HEK293 (cell line): ENCODE data around the gene SNTG2.

Experiments
- CTCF ChIA-PET: fragments of 350-600 bp; formaldehyde crosslinking; extraction: SDS; loops from one replicate; lab custom pipeline; 2021; ENCODE audit warnings: antibody characterized with exemption; lab: Yijun Ruan, JAX
- POLR2A ChIA-PET: fragments of 300-600 bp; formaldehyde crosslinking; extraction: SDS; loops from one replicate; lab custom pipeline; 2020; ENCODE audit warnings: antibody characterized with exemption, inconsistent platforms; lab: Yijun Ruan, JAX
- H3K27ac ChIP-seq: fragments of 200-500 bp; sonication (Bioruptor generic); 2 replicates; pipeline ENCODE4 v1.5.1; 2014; ENCODE audit warnings: low read depth, low read length, control low read depth, inconsistent platforms; ENCODE audit errors: extremely low read depth
- H3K36me3 ChIP-seq, 2 experiments: fragments of 200-500 bp in 1 of 2; sonication (Bioruptor generic) in 1 of 2; 1 replicate in 1 of 2; 2 replicates in 1 of 2; pipeline ENCODE4 v1.5.1; 2014 to 2017; ENCODE audit warnings: inconsistent platforms in 2 of 2, low read length in 2 of 2; ENCODE audit not compliant: control insufficient read depth in 2 of 2, insufficient read depth in 1 of 2
- H3K4me1 ChIP-seq: fragments of 200-500 bp; sonication (Bioruptor generic); 2 replicates; pipeline ENCODE4 v1.5.1; 2014; ENCODE audit warnings: mild to moderate bottlenecking, low read length, inconsistent platforms; ENCODE audit not compliant: control insufficient read depth, insufficient read depth
- H3K4me3 ChIP-seq: 2 replicates; pipeline ENCODE4 v1.5.1; 2011; ENCODE audit warnings: low read depth, mild to moderate bottlenecking, control low read depth, low read length, moderate library complexity
- H3K9me3 ChIP-seq: fragments of 200-500 bp; sonication (Bioruptor generic); 2 replicates; pipeline ENCODE4 v1.5.1; 2014; ENCODE audit warnings: low read depth, low read length, inconsistent platforms; ENCODE audit not compliant: control insufficient read depth, insufficient read depth
- KLF1 ChIP-seq: fragments of 450-650 bp; formaldehyde crosslinking; IDR thresholded peaks from 2 replicates; pipeline ENCODE4 v1.5.1; 2016; ENCODE audit warnings: missing biosample characterization, missing genetic modification characterization
- KLF10 ChIP-seq: fragments of 450-650 bp; IDR thresholded peaks from 2 replicates; pipeline ENCODE4 v1.5.1; 2018; ENCODE audit warnings: missing biosample characterization, mild to moderate bottlenecking, missing genetic modification characterization
- MEIS1 ChIP-seq: sonication (generic); formaldehyde crosslinking; IDR thresholded peaks from 2 replicates; pipeline ENCODE4 v1.8.1; 2022; ENCODE audit warnings: missing genetic modification reagents, mild to moderate bottlenecking, borderline replicate concordance
- ZNF169 ChIP-seq: fragments of 450-650 bp; formaldehyde crosslinking; IDR thresholded peaks from 2 replicates; pipeline ENCODE4 v1.5.1; 2016; ENCODE audit warnings: missing biosample characterization, missing genetic modification characterization
- ZNF19 ChIP-seq: fragments of 450-650 bp; formaldehyde crosslinking; IDR thresholded peaks from 2 replicates; pipeline ENCODE4; 2016; ENCODE audit warnings: missing biosample characterization, missing genetic modification characterization, low read depth
- ZNF26 ChIP-seq: fragments of 450-650 bp; formaldehyde crosslinking; IDR thresholded peaks from 2 replicates; pipeline ENCODE4 v1.5.1; 2016; ENCODE audit warnings: missing biosample characterization, missing genetic modification characterization
- ZNF341 ChIP-seq: fragments of 450-650 bp; formaldehyde crosslinking; IDR thresholded peaks from 2 replicates; pipeline ENCODE4; 2016; ENCODE audit warnings: low read depth, missing biosample characterization, missing genetic modification characterization
- ZNF423 ChIP-seq: fragments of 450-650 bp; formaldehyde crosslinking; IDR thresholded peaks from 2 replicates; pipeline ENCODE4 v1.5.1; 2016; ENCODE audit warnings: missing biosample characterization, missing genetic modification characterization
- ZNF449 ChIP-seq: fragments of 450-650 bp; formaldehyde crosslinking; IDR thresholded peaks from 2 replicates; pipeline ENCODE4 v1.5.1; 2017; ENCODE audit warnings: missing biosample characterization, mild to moderate bottlenecking, missing genetic modification characterization, moderate library complexity
- ZNF677 ChIP-seq: fragments of 450-650 bp; IDR thresholded peaks from 2 replicates; pipeline ENCODE4 v1.5.0; 2018; ENCODE audit warnings: missing biosample characterization, mild to moderate bottlenecking, missing genetic modification characterization, moderate library complexity
- ZXDB ChIP-seq: fragments of 450-650 bp; formaldehyde crosslinking; IDR thresholded peaks from 2 replicates; pipeline ENCODE4 v1.5.1; 2016; ENCODE audit warnings: missing biosample characterization, missing genetic modification characterization
- TF ChIP-seq, protein P1 (sequence below): fragments of 450-650 bp; formaldehyde crosslinking; IDR thresholded peaks from 2 replicates; pipeline ENCODE4 v1.5.1; 2016; ENCODE audit warnings: missing biosample characterization, missing genetic modification characterization
- TF ChIP-seq, protein P2 (sequence below): fragments of 450-650 bp; formaldehyde crosslinking; IDR thresholded peaks from 2 replicates; pipeline ENCODE4 v1.5.1; 2016; ENCODE audit warnings: missing biosample characterization, missing genetic modification characterization, borderline replicate concordance
- TF ChIP-seq, protein P3 (sequence below): fragments of 450-650 bp; formaldehyde crosslinking; IDR thresholded peaks from 2 replicates; pipeline ENCODE4 v1.5.1; 2016; ENCODE audit warnings: missing biosample characterization, missing genetic modification characterization, borderline replicate concordance

The SNTG2 gene

GRCh38 chr2:1371082-1371481, 420.4 kb downstream of the SNTG2 start (continued):
- TF ChIP-seq ZNF449 (tag by site-specific recombination) (no peak), ZNF19 (tag by site-specific recombination) (no peak), ZNF26 (tag by site-specific recombination) (no peak), KLF10 (no peak), ZNF341 (tag by site-specific recombination) (no peak)
- TF ChIP-seq, protein P1, sequence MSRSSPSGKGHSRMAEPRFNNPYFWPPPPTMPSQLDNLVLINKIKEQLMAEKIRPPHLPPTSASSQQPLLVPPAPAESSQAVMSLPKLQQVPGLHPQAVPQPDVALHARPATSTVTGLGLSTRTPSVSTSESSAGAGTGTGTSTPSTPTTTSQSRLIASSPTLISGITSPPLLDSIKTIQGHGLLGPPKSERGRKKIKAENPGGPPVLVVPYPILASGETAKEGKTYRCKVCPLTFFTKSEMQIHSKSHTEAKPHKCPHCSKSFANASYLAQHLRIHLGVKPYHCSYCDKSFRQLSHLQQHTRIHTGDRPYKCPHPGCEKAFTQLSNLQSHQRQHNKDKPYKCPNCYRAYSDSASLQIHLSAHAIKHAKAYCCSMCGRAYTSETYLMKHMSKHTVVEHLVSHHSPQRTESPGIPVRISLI (tag by site-specific recombination): no peak

DNA sequence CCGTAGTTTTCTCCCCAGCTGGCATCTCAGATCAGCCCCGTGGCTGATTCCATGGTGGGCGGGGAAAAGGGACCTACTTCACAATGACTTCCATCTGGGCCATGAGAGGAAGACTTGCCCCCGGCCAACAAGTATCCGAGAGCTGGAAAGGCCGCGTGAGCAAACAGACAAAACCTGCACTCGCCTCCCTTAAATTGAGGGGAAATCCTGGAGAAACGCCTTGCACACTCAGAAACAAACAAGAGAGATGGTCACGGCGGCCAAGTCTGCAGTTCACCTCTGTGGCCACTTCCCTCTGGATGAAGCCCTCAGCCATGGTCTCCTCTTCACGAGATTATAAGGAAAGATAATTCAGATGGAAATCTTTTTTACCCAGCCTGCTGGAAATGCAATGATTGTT, 423.2 kb downstream of the SNTG2 start:
- no peak overlapping the region for H3K27ac ChIP-seq
- no peak overlapping the region for H3K4me3 ChIP-seq
- POLR2A ChIA-PET: no interaction called here
- H3K9me3 ChIP-seq: no peaks in the 10 kb centered on the region
- H3K36me3 ChIP-seq: no peaks in the 10 kb centered on the region
- CTCF ChIA-PET: interaction anchor here (0.6 kb wide), 1 partner anchor 58 kb away, joined by 3 read pairs; no protein-coding TSS in a partner anchor
- no peaks in the 10 kb centered on the region for H3K4me1 ChIP-seq
- TF ChIP-seq ZNF677: no peak
- TF ChIP-seq, protein P2, sequence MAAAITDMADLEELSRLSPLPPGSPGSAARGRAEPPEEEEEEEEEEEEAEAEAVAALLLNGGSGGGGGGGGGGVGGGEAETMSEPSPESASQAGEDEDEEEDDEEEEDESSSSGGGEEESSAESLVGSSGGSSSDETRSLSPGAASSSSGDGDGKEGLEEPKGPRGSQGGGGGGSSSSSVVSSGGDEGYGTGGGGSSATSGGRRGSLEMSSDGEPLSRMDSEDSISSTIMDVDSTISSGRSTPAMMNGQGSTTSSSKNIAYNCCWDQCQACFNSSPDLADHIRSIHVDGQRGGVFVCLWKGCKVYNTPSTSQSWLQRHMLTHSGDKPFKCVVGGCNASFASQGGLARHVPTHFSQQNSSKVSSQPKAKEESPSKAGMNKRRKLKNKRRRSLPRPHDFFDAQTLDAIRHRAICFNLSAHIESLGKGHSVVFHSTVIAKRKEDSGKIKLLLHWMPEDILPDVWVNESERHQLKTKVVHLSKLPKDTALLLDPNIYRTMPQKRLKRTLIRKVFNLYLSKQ (tag by site-specific recombination): no peak

- no peaks in the 10 kb centered on the region for H3K36me3 ChIP-seq
- ChIA-PET POLR2A (no interaction called here), CTCF (interaction anchor here (0.6 kb wide), 1 partner anchor 57 kb away, joined by 3 read pairs; no protein-coding TSS in a partner anchor)
- no peak for TF ChIP-seq MEIS1 (CRISPR knock-in tag)
- no peaks in the 10 kb centered on the region for H3K4me1 ChIP-seq
- no peak overlapping the region for H3K27ac ChIP-seq
- H3K4me3 ChIP-seq: no peak overlapping the region
- H3K9me3 ChIP-seq: no peaks in the 10 kb centered on the region
Observed at GRCh38 chr2:1374287-1374686, 423.6 kb downstream of the SNTG2 start.

DNA sequence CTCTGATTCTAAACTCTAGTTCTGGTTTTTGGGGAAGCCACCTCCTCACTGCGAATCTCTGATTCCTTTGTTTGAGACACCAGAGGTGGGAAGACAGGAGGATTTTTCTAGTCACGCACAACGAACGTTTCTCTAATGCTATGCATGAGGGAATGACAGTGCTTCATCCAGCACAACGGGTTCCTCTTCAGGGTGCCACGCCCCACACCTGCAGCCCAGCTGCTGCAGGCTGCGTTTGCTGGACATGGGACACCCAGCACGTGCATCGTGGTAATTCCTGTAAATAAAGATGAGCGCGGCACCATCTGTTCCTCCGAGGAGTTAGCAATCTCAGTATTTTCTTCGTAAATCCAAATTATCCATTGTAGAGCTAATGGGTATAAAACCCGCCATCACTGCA, 425.1 kb downstream of the SNTG2 start:
- no peaks in the 10 kb centered on the region for H3K36me3 ChIP-seq
- no peaks in the 10 kb centered on the region for H3K9me3 ChIP-seq
- ChIA-PET POLR2A (no interaction called here), CTCF (no interaction called here)
- no peak overlapping the region for H3K27ac ChIP-seq
- no peaks in the 10 kb centered on the region for H3K4me1 ChIP-seq
- H3K4me3 ChIP-seq: no peak overlapping the region
- TF ChIP-seq, protein P3, sequence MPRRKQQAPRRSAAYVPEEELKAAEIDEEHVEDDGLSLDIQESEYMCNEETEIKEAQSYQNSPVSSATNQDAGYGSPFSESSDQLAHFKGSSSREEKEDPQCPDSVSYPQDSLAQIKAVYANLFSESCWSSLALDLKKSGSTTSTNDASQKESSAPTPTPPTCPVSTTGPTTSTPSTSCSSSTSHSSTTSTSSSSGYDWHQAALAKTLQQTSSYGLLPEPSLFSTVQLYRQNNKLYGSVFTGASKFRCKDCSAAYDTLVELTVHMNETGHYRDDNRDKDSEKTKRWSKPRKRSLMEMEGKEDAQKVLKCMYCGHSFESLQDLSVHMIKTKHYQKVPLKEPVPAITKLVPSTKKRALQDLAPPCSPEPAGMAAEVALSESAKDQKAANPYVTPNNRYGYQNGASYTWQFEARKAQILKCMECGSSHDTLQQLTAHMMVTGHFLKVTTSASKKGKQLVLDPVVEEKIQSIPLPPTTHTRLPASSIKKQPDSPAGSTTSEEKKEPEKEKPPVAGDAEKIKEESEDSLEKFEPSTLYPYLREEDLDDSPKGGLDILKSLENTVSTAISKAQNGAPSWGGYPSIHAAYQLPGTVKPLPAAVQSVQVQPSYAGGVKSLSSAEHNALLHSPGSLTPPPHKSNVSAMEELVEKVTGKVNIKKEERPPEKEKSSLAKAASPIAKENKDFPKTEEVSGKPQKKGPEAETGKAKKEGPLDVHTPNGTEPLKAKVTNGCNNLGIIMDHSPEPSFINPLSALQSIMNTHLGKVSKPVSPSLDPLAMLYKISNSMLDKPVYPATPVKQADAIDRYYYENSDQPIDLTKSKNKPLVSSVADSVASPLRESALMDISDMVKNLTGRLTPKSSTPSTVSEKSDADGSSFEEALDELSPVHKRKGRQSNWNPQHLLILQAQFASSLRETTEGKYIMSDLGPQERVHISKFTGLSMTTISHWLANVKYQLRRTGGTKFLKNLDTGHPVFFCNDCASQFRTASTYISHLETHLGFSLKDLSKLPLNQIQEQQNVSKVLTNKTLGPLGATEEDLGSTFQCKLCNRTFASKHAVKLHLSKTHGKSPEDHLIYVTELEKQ (tag by site-specific recombination): no peak
- TF ChIP-seq ZNF169 (tag by site-specific recombination) (no peak), ZNF423 (tag by site-specific recombination) (no peak), KLF1 (tag by site-specific recombination) (no peak), ZXDB (tag by site-specific recombination) (no peak)
- TF ChIP-seq, protein P2 (tag by site-specific recombination): no peak
